Neural cell (in vitro differentiated cells): ENCODE measurements around the gene KCNA2. TPM values are rescaled to one million over a fixed set of nuclear protein-coding genes. Genes with fewer than 3 reads are reported as not detected.

ENCODE experiments used
- H2AFZ ChIP-seq: fragments of 200-600, 300-800 bp; sonication (generic), shearing (Covaris generic); 2 replicates; pipeline ENCODE4 v1.6.0; 2014; ENCODE audit warnings: low read depth, mild to moderate bottlenecking, antibody characterized with exemption, low read length, moderate library complexity
- H3F3A ChIP-seq: fragments of 200-600 bp; shearing (Covaris generic); 2 replicates; pipeline ENCODE4 v1.6.1; 2016; ENCODE audit warnings: mild to moderate bottlenecking, moderate library complexity, mixed read lengths, antibody characterized with exemption, low read length; ENCODE audit not compliant: insufficient read depth, poor library complexity, severe bottlenecking
- H3K27ac ChIP-seq: fragments of 200-600, 300-800 bp; sonication (generic), shearing (Covaris generic); 2 replicates; pipeline ENCODE4 v1.5.1; 2014; ENCODE audit warnings: mild to moderate bottlenecking, low read length, moderate library complexity
- H3K27me3 ChIP-seq: fragments of 300-800, 200-600 bp; sonication (generic), shearing (Covaris generic); 2 replicates; pipeline ENCODE4 v1.6.0; 2014; ENCODE audit warnings: mild to moderate bottlenecking, low read depth, low read length, moderate library complexity; ENCODE audit not compliant: insufficient read depth
- H3K36me3 ChIP-seq: fragments of 300-800, 200-600 bp; sonication (generic), shearing (Covaris generic); 2 replicates; pipeline ENCODE4 v1.5.1; 2014; ENCODE audit warnings: mild to moderate bottlenecking, antibody characterized with exemption, low read length, moderate library complexity; ENCODE audit not compliant: insufficient read depth
- H3K4me2 ChIP-seq: fragments of 300-800, 200-600 bp; sonication (generic), shearing (Covaris generic); 2 replicates; pipeline ENCODE4 v1.6.0; 2014; ENCODE audit warnings: mild to moderate bottlenecking, low read length
- H3K4me3 ChIP-seq: fragments of 300-800, 200-600 bp; sonication (generic), shearing (Covaris generic); 2 replicates; pipeline ENCODE4 v1.5.1; 2014; ENCODE audit warnings: mild to moderate bottlenecking, low read length, moderate library complexity
- H3K79me2 ChIP-seq: fragments of 200-600 bp; shearing (Covaris generic); replicated peaks from 2 replicates; pipeline ENCODE4 v1.6.0; 2014; ENCODE audit warnings: mild to moderate bottlenecking, low read length, moderate library complexity; ENCODE audit not compliant: insufficient read depth
- H3K9ac ChIP-seq: fragments of 300-800, 200-600 bp; sonication (generic), shearing (Covaris generic); 2 replicates; pipeline ENCODE4 v1.6.1; 2016; ENCODE audit warnings: mild to moderate bottlenecking, low read length, mixed read lengths
- H3K9me2 ChIP-seq: fragments of 200-600 bp; shearing (Covaris generic); 2 replicates; pipeline ENCODE4 v1.6.1; 2016; ENCODE audit warnings: mild to moderate bottlenecking, low read length, mixed read lengths; ENCODE audit not compliant: insufficient read depth
- H3K9me3 ChIP-seq: fragments of 200-600, 300-800 bp; sonication (generic), shearing (Covaris generic); 2 replicates; pipeline ENCODE4 v1.6.1; 2016; ENCODE audit warnings: mild to moderate bottlenecking, mixed run types, low read length, moderate library complexity, mixed read lengths
- H4K20me1 ChIP-seq: fragments of 200-600 bp; shearing (Covaris generic); 2 replicates; pipeline ENCODE4 v1.6.1; 2016; ENCODE audit warnings: mild to moderate bottlenecking, mixed run types; ENCODE audit not compliant: insufficient read depth
- EP300 ChIP-seq: fragments of 450-650 bp; conservative IDR thresholded peaks from 2 replicates; pipeline ENCODE4 v1.6.1; 2014; ENCODE audit warnings: antibody characterized with exemption, mild to moderate bottlenecking, moderate library complexity; ENCODE audit not compliant: poor library complexity, severe bottlenecking
- EZH2 ChIP-seq: fragments of 200-600, 300-800 bp; shearing (Covaris generic), sonication (generic); IDR thresholded peaks from 2 replicates; pipeline ENCODE4 v1.6.1; 2014; ENCODE audit warnings: antibody characterized with exemption, low read length, borderline replicate concordance, mild to moderate bottlenecking; ENCODE audit not compliant: insufficient read depth, poor library complexity, severe bottlenecking
- MXI1 ChIP-seq: fragments of 450-650 bp; conservative IDR thresholded peaks from 2 replicates; pipeline ENCODE4 v1.6.1; 2014; ENCODE audit warnings: antibody characterized with exemption, mild to moderate bottlenecking; ENCODE audit not compliant: poor library complexity, severe bottlenecking
- POLR2AphosphoS5 ChIP-seq: IDR thresholded peaks from 2 replicates; pipeline ENCODE4 v1.6.1; 2012
- RAD21 ChIP-seq: fragments of 450-650 bp; conservative IDR thresholded peaks from 2 replicates; pipeline ENCODE4 v1.6.1; 2014; ENCODE audit warnings: antibody characterized with exemption, mild to moderate bottlenecking, moderate library complexity
- SMC3 ChIP-seq: fragments of 450-650 bp; conservative IDR thresholded peaks from 2 replicates; pipeline ENCODE4 v1.6.1; 2014; ENCODE audit warnings: antibody characterized with exemption, mild to moderate bottlenecking, moderate library complexity; ENCODE audit not compliant: poor library complexity
- TAF1 ChIP-seq: IDR thresholded peaks from 2 replicates; pipeline ENCODE4 v1.6.1; 2012; ENCODE audit warnings: low read depth
- polyA plus RNA-seq: library from polyadenylated mRNA; depleted of rRNA; stranded (reverse); fragments of >200 nt; gene quantifications from 2 replicates; pipeline ENCODE4 v1.2.3, GENCODE V29; 2014
- TF ChIP-seq, protein P1 (sequence below): IDR thresholded peaks from 2 replicates; pipeline ENCODE4 v1.6.1; 2012; ENCODE audit warnings: borderline replicate concordance
- TF ChIP-seq, protein P2 (sequence below): fragments of 450-650 bp; IDR thresholded peaks from 2 replicates; pipeline ENCODE4 v1.5.1; 2014; ENCODE audit warnings: antibody characterized with exemption, mild to moderate bottlenecking, moderate library complexity; ENCODE audit not compliant: poor library complexity, severe bottlenecking

Gene KCNA2
- polyA plus RNA-seq, 1 donor from 2014 or later, result 3.4 TPM

DNA sequence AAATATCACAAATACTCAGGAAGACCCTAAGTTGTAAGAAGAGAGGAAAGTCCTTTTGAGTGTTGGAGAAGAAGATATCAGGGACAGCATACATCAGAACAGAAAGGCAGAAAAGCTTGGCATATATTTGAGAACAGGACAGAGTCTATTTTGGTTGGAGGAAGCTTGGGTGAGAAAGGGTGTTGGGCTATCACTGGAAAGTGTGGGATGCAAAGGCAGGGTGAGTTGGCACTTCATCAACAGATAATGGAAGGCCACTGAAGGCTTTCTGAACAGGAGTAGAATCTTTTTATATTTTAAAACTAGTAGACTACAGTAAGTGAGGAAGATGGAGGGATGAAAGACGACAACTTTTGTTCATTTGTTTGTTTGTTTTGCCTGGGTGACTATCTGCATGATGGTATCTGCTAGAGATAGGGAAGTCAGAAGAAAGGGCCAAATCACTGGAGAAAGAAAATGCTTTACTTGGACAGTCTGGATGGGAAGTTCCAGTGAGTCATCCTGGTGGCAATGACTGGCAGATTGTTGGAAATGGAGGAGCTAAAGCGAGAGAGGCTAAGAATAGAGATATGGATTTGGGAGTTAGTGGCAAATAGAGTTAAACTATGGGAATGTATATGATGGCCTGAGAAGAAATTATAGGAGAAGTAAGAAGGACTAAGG lies 33.7 kb upstream of the KCNA2 start:
- Histone ChIP-seq H4K20me1 (no peaks in the 10 kb centered on the region), H3K27me3 (no peaks in the 10 kb centered on the region), H3F3A (no peaks in the 10 kb centered on the region)

DNA sequence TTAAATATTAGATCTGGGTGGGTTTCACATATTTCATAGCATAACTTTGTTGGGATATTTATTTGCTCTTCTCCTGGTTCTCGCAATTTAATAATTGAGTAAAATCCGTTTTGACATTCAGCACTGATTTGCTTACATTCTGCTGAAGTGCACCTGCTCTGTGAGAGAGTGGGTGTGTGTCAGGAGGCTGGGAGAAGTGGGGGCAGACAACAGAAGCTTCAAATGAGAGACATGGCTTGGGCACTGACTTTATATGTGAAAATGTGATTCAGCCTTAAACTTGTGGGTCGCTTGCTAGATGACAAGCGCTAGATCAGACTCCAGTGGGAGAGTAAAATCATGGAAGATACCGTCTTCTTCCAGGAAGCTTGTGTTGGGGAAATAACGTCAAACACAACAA lies 32.4 kb upstream of the KCNA2 start:
- no peaks in the 10 kb centered on the region for H3K79me2 ChIP-seq
- H3K27me3 ChIP-seq, result no peaks in the 10 kb centered on the region
- no peak overlapping the region for H3K4me2 ChIP-seq
- H3K27ac ChIP-seq, result no peak overlapping the region
- no peak overlapping the region for H3K4me3 ChIP-seq
- no peak for TF ChIP-seq RAD21
- TF ChIP-seq, protein P1, sequence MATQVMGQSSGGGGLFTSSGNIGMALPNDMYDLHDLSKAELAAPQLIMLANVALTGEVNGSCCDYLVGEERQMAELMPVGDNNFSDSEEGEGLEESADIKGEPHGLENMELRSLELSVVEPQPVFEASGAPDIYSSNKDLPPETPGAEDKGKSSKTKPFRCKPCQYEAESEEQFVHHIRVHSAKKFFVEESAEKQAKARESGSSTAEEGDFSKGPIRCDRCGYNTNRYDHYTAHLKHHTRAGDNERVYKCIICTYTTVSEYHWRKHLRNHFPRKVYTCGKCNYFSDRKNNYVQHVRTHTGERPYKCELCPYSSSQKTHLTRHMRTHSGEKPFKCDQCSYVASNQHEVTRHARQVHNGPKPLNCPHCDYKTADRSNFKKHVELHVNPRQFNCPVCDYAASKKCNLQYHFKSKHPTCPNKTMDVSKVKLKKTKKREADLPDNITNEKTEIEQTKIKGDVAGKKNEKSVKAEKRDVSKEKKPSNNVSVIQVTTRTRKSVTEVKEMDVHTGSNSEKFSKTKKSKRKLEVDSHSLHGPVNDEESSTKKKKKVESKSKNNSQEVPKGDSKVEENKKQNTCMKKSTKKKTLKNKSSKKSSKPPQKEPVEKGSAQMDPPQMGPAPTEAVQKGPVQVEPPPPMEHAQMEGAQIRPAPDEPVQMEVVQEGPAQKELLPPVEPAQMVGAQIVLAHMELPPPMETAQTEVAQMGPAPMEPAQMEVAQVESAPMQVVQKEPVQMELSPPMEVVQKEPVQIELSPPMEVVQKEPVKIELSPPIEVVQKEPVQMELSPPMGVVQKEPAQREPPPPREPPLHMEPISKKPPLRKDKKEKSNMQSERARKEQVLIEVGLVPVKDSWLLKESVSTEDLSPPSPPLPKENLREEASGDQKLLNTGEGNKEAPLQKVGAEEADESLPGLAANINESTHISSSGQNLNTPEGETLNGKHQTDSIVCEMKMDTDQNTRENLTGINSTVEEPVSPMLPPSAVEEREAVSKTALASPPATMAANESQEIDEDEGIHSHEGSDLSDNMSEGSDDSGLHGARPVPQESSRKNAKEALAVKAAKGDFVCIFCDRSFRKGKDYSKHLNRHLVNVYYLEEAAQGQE, result no peak
- TF ChIP-seq POLR2AphosphoS5, result no peak
- TF ChIP-seq EZH2, result no peak
- no peak for TF ChIP-seq EP300
- TF ChIP-seq, protein P2, sequence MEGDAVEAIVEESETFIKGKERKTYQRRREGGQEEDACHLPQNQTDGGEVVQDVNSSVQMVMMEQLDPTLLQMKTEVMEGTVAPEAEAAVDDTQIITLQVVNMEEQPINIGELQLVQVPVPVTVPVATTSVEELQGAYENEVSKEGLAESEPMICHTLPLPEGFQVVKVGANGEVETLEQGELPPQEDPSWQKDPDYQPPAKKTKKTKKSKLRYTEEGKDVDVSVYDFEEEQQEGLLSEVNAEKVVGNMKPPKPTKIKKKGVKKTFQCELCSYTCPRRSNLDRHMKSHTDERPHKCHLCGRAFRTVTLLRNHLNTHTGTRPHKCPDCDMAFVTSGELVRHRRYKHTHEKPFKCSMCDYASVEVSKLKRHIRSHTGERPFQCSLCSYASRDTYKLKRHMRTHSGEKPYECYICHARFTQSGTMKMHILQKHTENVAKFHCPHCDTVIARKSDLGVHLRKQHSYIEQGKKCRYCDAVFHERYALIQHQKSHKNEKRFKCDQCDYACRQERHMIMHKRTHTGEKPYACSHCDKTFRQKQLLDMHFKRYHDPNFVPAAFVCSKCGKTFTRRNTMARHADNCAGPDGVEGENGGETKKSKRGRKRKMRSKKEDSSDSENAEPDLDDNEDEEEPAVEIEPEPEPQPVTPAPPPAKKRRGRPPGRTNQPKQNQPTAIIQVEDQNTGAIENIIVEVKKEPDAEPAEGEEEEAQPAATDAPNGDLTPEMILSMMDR, result no peak
- TF ChIP-seq TAF1, result no peak
- no peak for TF ChIP-seq MXI1
- TF ChIP-seq SMC3, result no peak
- no peaks in the 10 kb centered on the region for H3K9me3 ChIP-seq
- no peaks in the 10 kb centered on the region for H3F3A ChIP-seq
- no peaks in the 10 kb centered on the region for H3K36me3 ChIP-seq
- no peaks in the 10 kb centered on the region for H4K20me1 ChIP-seq
- H3K9ac ChIP-seq, result no peak overlapping the region
- no peak overlapping the region for H2AFZ ChIP-seq
- no peaks in the 10 kb centered on the region for H3K9me2 ChIP-seq

More for the DNA sequence above, 33.7 kb upstream of the KCNA2 start:
- no peaks in the 10 kb centered on the region for H3K79me2 ChIP-seq
- no peaks in the 10 kb centered on the region for H3K9me2 ChIP-seq
- no peaks in the 10 kb centered on the region for H3K9me3 ChIP-seq
- no peak overlapping the region for H3K4me2 ChIP-seq
- no peak overlapping the region for H3K4me3 ChIP-seq
- no peak overlapping the region for H2AFZ ChIP-seq
- H3K36me3 ChIP-seq, result no peaks in the 10 kb centered on the region
- no peak overlapping the region for H3K9ac ChIP-seq
- no peak overlapping the region for H3K27ac ChIP-seq
- TF ChIP-seq EP300 (no peak), POLR2AphosphoS5 (no peak), SMC3 (no peak), EZH2 (no peak), MXI1 (no peak), RAD21 (no peak), TAF1 (no peak)
- TF ChIP-seq, protein P2, result no peak
- TF ChIP-seq, protein P1, result no peak
